SHP77 treated with DMSO at 0.1 percent for 48 hours (cell line): ENCODE results near the gene PARG.
"Not testable (repeated sequence)": the region's sequence is repeated elsewhere in the genome, so short reads cannot be mapped to it uniquely, and the experiment has no call there.

ENCODE experiments used
- DNase-seq: peaks from one replicate; lab custom pipeline; 2025; lab: John Stamatoyannopoulos, UW

The PARG gene

GRCh38 chr10:49827297-49827696 lies 114.5 kb downstream of the PARG start:
- DNase-seq: no peak

GRCh38 chr10:49819234-49819958 lies 122.4 kb downstream of the PARG start:
- DNase-seq: no peak

- DNase-seq: no peak
Measured at GRCh38 chr10:49817845-49818244, 124.0 kb downstream of the PARG start.

- no peak for DNase-seq
Measured at GRCh38 chr10:49803988-49804387, 137.8 kb downstream of the PARG start.

GRCh38 chr10:49798275-49798674 lies 143.6 kb downstream of the PARG start:
- DNase-seq: no peak

GRCh38 chr10:49791100-49791499 lies 150.7 kb downstream of the PARG start:
- DNase-seq: no peak

- no peak for DNase-seq
Measured at GRCh38 chr10:49784681-49785080, 157.1 kb downstream of the PARG start.

- no peak for DNase-seq
Measured at GRCh38 chr10:49783645-49784044, 158.2 kb downstream of the PARG start.

- no peak for DNase-seq
Measured at GRCh38 chr10:49781247-49781646, 160.6 kb downstream of the PARG start.

- DNase-seq: no peak
Measured at GRCh38 chr10:49778197-49778596, 163.6 kb downstream of the PARG start.

GRCh38 chr10:49776851-49777250 lies 165.0 kb downstream of the PARG start:
- no peak for DNase-seq

- no peak for DNase-seq
Measured at GRCh38 chr10:49775014-49775413, 166.8 kb downstream of the PARG start.

GRCh38 chr10:49772944-49773343 lies 168.9 kb downstream of the PARG start:
- DNase-seq: not testable (repeated sequence)

- DNase-seq: not testable (repeated sequence)
Measured at GRCh38 chr10:49771046-49771445, 170.8 kb downstream of the PARG start.

- DNase-seq: no peak
Measured at GRCh38 chr10:49769692-49770091, 172.1 kb downstream of the PARG start.

- DNase-seq: no peak
Measured at GRCh38 chr10:49768731-49769130, 173.1 kb downstream of the PARG start.

- DNase-seq: no peak
Measured at GRCh38 chr10:49768329-49768728, 173.5 kb downstream of the PARG start.
